Endothelial cell of umbilical vein (primary cell): ENCODE data around the gene CROCC2. TPM values are rescaled to one million over a fixed set of nuclear protein-coding genes. Genes with fewer than 3 reads are reported as not detected.

Experiments used
- BruUV-seq: library from RNA; stranded (reverse); fragments of 400-500 nt; replicated peaks from 2 replicates; lab custom pipeline; 2021; lab: Mats Ljungman, UMichigan
- CTCF ChIA-PET: fragments of 300-600, 350-600 bp; sonication (Branson Sonifier 250); formaldehyde crosslinking; loops from one replicate; lab custom pipeline; 2021; ENCODE audit warnings: antibody characterized with exemption, inconsistent platforms; lab: Charles Lee
- POLR2A ChIA-PET: fragments of 300-600, 350-600 bp; sonication (Branson Sonifier 250); formaldehyde crosslinking; loops from one replicate; lab custom pipeline; 2021; ENCODE audit warnings: antibody characterized with exemption, inconsistent platforms; lab: Charles Lee
- DNase-seq: peaks from one replicate; pipeline ENCODE4 v3.0.0-alpha.2; 2011; ENCODE audit warnings: low read depth, low spot score
- FAIRE-seq: peaks from 2 replicates; lab custom pipeline; 2011; peaks lifted over from hg19 to GRCh38; lab: Jason Lieb, UNC
- H2AFZ ChIP-seq: 2 replicates; pipeline ENCODE4 v1.6.0; 2012; ENCODE audit warnings: low read depth, low read length, control low read depth, inconsistent platforms
- H3K27ac ChIP-seq: 2 replicates; pipeline ENCODE4 v1.5.1; 2011; ENCODE audit warnings: low read depth, mild to moderate bottlenecking, control low read depth, low read length, moderate library complexity; ENCODE audit not compliant: insufficient read depth
- H3K27me3 ChIP-seq, 2 experiments: 2 replicates each; pipeline versions ENCODE4 v1.6.0 to v1.6.1; 2011; ENCODE audit warnings: low read length in 2 of 2, mixed read lengths in 1 of 2; ENCODE audit not compliant: control insufficient read depth in 2 of 2, insufficient read depth in 2 of 2
- H3K36me3 ChIP-seq, 2 experiments: 2 replicates in 1 of 2; 3 replicates in 1 of 2; pipeline ENCODE4 v1.5.1; 2011; ENCODE audit warnings: low read length in 2 of 2, mild to moderate bottlenecking in 1 of 2, moderate library complexity in 1 of 2; ENCODE audit not compliant: control insufficient read depth in 2 of 2, insufficient read depth in 2 of 2; ENCODE audit errors: extremely low read depth in 1 of 2
- H3K4me1 ChIP-seq: 3 replicates; pipeline ENCODE4 v1.5.1; 2011; ENCODE audit warnings: mild to moderate bottlenecking, low read length; ENCODE audit not compliant: control insufficient read depth, insufficient read depth; ENCODE audit errors: extremely low read depth
- H3K4me2 ChIP-seq: 2 replicates; pipeline ENCODE4 v1.6.1; 2011; ENCODE audit warnings: low read length, control low read depth, mixed read lengths; ENCODE audit not compliant: insufficient read depth
- H3K4me3 ChIP-seq, 3 experiments: fragments of 200-600 bp in 1 of 3; sonication (generic), shearing (Covaris generic) in 1 of 3; replicated peaks in 1 of 3; 2 replicates each; pipeline ENCODE4 v1.5.1; 2011 to 2016; ENCODE audit warnings: control low read depth in 3 of 3, low read length in 3 of 3, mild to moderate bottlenecking in 2 of 3, inconsistent platforms in 1 of 3, low read depth in 1 of 3, moderate library complexity in 1 of 3; ENCODE audit not compliant: insufficient read depth in 1 of 3
- H3K79me2 ChIP-seq: 2 replicates; pipeline ENCODE4 v1.6.0; 2012; ENCODE audit warnings: low read length, inconsistent platforms; ENCODE audit not compliant: control insufficient read depth, insufficient read depth
- H3K9ac ChIP-seq: replicated peaks from 2 replicates; pipeline ENCODE3; 2011; ENCODE audit warnings: low read length, control low read depth; ENCODE audit not compliant: insufficient read depth; ENCODE audit errors: extremely low read depth
- H3K9me1 ChIP-seq: replicated peaks from 3 replicates; pipeline ENCODE4 v1.6.0; 2011; ENCODE audit warnings: mild to moderate bottlenecking, low read length; ENCODE audit not compliant: control insufficient read depth, insufficient read depth; ENCODE audit errors: extremely low read depth
- H3K9me3 ChIP-seq: replicated peaks from 2 replicates; pipeline ENCODE4 v1.5.1; 2012; ENCODE audit warnings: low read length, inconsistent platforms; ENCODE audit not compliant: control insufficient read depth, insufficient read depth
- H4K20me1 ChIP-seq: replicated peaks from 2 replicates; pipeline ENCODE3; 2011; ENCODE audit warnings: mild to moderate bottlenecking, low read length; ENCODE audit not compliant: control insufficient read depth, insufficient read depth; ENCODE audit errors: extremely low read depth
- EZH2 ChIP-seq: IDR thresholded peaks from 2 replicates; pipeline ENCODE4 v1.6.1; 2012; ENCODE audit warnings: borderline replicate concordance, low read depth, mild to moderate bottlenecking, moderate library complexity, low read length, inconsistent platforms; ENCODE audit not compliant: severe bottlenecking
- FOS ChIP-seq: IDR thresholded peaks from 2 replicates; pipeline ENCODE4 v1.6.1; 2011; ENCODE audit warnings: mild to moderate bottlenecking, low read length, moderate library complexity, borderline replicate concordance; ENCODE audit not compliant: insufficient read depth
- GATA2 ChIP-seq: IDR thresholded peaks from 2 replicates; pipeline ENCODE4 v1.7.0; 2011; ENCODE audit warnings: low read depth, mild to moderate bottlenecking, moderate library complexity, mixed read lengths, low read length; ENCODE audit not compliant: insufficient read length, insufficient read depth
- JUN ChIP-seq: IDR thresholded peaks from 2 replicates; pipeline ENCODE4 v1.6.1; 2011; ENCODE audit warnings: borderline replicate concordance, low read depth; ENCODE audit not compliant: insufficient read length, insufficient read depth
- MAX ChIP-seq: IDR thresholded peaks from 2 replicates; pipeline ENCODE4 v1.6.1; 2011; ENCODE audit not compliant: insufficient read depth, insufficient read length
- MYC ChIP-seq: IDR thresholded peaks from one replicate; pipeline ENCODE4 v1.6.1; 2011; ENCODE audit warnings: mild to moderate bottlenecking, low read depth, low read length
- POLR2A ChIP-seq: IDR thresholded peaks from 2 replicates; pipeline ENCODE4 v1.6.1; 2012; ENCODE audit warnings: low read depth, mild to moderate bottlenecking, control low read depth, low read length
- POLR2AphosphoS5 ChIP-seq: IDR thresholded peaks from 2 replicates; pipeline ENCODE4 v1.6.1; 2012; ENCODE audit warnings: low read depth, mild to moderate bottlenecking, control low read depth, low read length, moderate library complexity; ENCODE audit not compliant: insufficient read depth
- dilution Hi-C: fragments of 300-500 bp; cut with MboI; formaldehyde crosslinking; loops from one replicate; pipeline ENCODE4 v1.15.0; 2019; ENCODE audit warnings: low sequenced_read_pairs; ENCODE audit not compliant: extremely low pct_ligation_motif_present
- intact Hi-C: fragments of 100-400 bp; cut with micrococcal nuclease; formaldehyde crosslinking; loops from one replicate; pipeline ENCODE4 v1.10.0; 2022
- polyA plus RNA-seq, 4 experiments: library from polyadenylated mRNA; depleted of rRNA in 3 of 4; stranded (reverse) in 3 of 4; unstranded in 1 of 4; fragments of >200 nt; gene quantifications; 2 replicates each; pipeline versions ENCODE4 v1.2.1 to v1.2.3, GENCODE V29; 2011 to 2012; ENCODE audit warnings: missing spikeins in 1 of 4
- total RNA-seq: library from RNA; stranded (reverse); gene quantifications from 2 replicates; pipeline ENCODE4 v1.2.3, GENCODE V29; 2021
- TF ChIP-seq, protein P1 (sequence below), 2 donors: IDR thresholded peaks; 1 replicate in 1 of 2; 2 replicates in 1 of 2; pipeline ENCODE4 v1.5.1; 2011; ENCODE audit warnings: low read length in 2 of 2, mild to moderate bottlenecking in 2 of 2, moderate library complexity in 2 of 2, control low read depth in 1 of 2, inconsistent platforms in 1 of 2, low read depth in 1 of 2; ENCODE audit not compliant: insufficient read depth in 1 of 2; ENCODE audit errors: extremely low read depth in 1 of 2

The CROCC2 gene
- total and polyA plus RNA-seq, 2 donors (not counting 3 experiments of a cell fraction or from before 2014, with no cell fraction given) = not detected

DNA sequence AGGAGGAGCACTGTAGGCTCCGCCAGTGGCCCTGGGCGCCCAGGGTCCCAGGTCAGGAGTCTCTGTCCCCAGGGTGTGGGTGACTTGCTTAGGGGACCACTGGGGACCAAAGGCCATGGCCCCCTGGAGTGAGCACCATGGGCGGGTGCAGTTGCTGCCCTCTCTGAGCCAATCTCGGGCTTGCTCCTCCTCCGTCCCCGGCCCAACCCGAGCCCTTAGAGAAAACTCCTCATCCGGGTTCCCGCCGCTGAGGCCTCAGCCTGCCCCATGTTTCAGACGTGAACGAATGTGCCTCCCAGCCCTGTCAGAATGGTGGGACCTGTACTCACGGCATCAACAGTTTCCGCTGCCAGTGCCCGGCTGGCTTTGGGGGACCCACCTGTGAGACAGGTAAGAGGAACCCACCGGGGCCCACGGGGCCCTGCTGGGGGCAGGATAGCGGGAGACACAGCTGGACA is 130.9 kb downstream of the CROCC2 start:
- FAIRE-seq (no peak), DNase-seq (no peak)
- H3K9me3 ChIP-seq = no peaks in the 10 kb centered on the region
- peaks cover 3% of the 10 kb centered on the region for H3K4me1 ChIP-seq
- H3K4me3 ChIP-seq = no peak overlapping the region
- no peak for TF ChIP-seq GATA2
- no peak for TF ChIP-seq FOS
- TF ChIP-seq, protein P1, sequence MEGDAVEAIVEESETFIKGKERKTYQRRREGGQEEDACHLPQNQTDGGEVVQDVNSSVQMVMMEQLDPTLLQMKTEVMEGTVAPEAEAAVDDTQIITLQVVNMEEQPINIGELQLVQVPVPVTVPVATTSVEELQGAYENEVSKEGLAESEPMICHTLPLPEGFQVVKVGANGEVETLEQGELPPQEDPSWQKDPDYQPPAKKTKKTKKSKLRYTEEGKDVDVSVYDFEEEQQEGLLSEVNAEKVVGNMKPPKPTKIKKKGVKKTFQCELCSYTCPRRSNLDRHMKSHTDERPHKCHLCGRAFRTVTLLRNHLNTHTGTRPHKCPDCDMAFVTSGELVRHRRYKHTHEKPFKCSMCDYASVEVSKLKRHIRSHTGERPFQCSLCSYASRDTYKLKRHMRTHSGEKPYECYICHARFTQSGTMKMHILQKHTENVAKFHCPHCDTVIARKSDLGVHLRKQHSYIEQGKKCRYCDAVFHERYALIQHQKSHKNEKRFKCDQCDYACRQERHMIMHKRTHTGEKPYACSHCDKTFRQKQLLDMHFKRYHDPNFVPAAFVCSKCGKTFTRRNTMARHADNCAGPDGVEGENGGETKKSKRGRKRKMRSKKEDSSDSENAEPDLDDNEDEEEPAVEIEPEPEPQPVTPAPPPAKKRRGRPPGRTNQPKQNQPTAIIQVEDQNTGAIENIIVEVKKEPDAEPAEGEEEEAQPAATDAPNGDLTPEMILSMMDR (IDR thresholded peaks at IDR 0.05; ENCODE audit: extremely low read depth in 1 of 2, insufficient read depth in 1 of 2, low read depth in 1 of 2, low read length in 2 of 2) = no peak
- no peak for TF ChIP-seq MAX
- TF ChIP-seq POLR2A = no peak
- no peak for TF ChIP-seq MYC
- no peak for TF ChIP-seq POLR2AphosphoS5
- TF ChIP-seq EZH2 = no peak
- no peak for TF ChIP-seq JUN
- H3K27me3 ChIP-seq = no peaks in the 10 kb centered on the region
- H3K27ac ChIP-seq = no peak overlapping the region
- dilution Hi-C loops (no loop called here), intact Hi-C loops (no loop called here)
- no peaks in the 10 kb centered on the region for H3K79me2 ChIP-seq
- H2AFZ ChIP-seq = no peak overlapping the region
- BruUV-seq = no TSS peak
- no peak overlapping the region for H3K9ac ChIP-seq
- H3K36me3 ChIP-seq = peaks cover 0 to 6% of the 10 kb centered on the region in 2 experiments
- H3K9me1 ChIP-seq = no peaks in the 10 kb centered on the region
- no peaks in the 10 kb centered on the region for H4K20me1 ChIP-seq
- H3K4me2 ChIP-seq = no peak overlapping the region
- CTCF ChIA-PET = no interaction called here
- POLR2A ChIA-PET = no interaction called here
